GM23338 (cell line): Measurements from ENCODE around the gene CDKAL1. TPM values are rescaled to one million over a fixed set of nuclear protein-coding genes. Genes with fewer than 3 reads are reported as not detected.

Experiments used
- ATAC-seq: fragments of 200-7000 bp; cut with Tn5 transposase; 3 replicates; pipeline ENCODE4 v1.9.1; 2020
- DNase-seq: peaks from one replicate; pipeline ENCODE4 v3.0.0-alpha.2; 2015; ENCODE audit warnings: low spot score
- H2AFZ ChIP-seq: fragments of 200-600 bp; sonication (generic); 2 replicates; pipeline ENCODE4 v1.8.0; 2016; ENCODE audit warnings: antibody characterized with exemption, mild to moderate bottlenecking, moderate library complexity
- H3F3A ChIP-seq: fragments of 200-600 bp; sonication (generic); replicated peaks from 2 replicates; pipeline ENCODE4 v1.8.0; 2017; ENCODE audit warnings: antibody characterized with exemption, mixed run types, low read depth
- H3K27ac ChIP-seq: fragments of 200-600 bp; sonication (generic); 2 replicates; pipeline ENCODE4 v1.6.1; 2016; ENCODE audit warnings: low read depth
- H3K27me3 ChIP-seq: fragments of 200-600 bp; sonication (generic); 2 replicates; pipeline ENCODE4 v1.8.0; 2016; ENCODE audit warnings: mild to moderate bottlenecking, mixed run types, moderate library complexity; ENCODE audit not compliant: insufficient read depth
- H3K36me3 ChIP-seq: fragments of 200-600 bp; sonication (generic); 2 replicates; pipeline ENCODE4 v1.8.0; 2016; ENCODE audit warnings: mild to moderate bottlenecking; ENCODE audit not compliant: insufficient read depth
- H3K4me1 ChIP-seq: fragments of 200-600 bp; sonication (generic); 2 replicates; pipeline ENCODE4 v1.8.0; 2016; ENCODE audit warnings: mild to moderate bottlenecking, moderate library complexity; ENCODE audit not compliant: insufficient read depth
- H3K4me2 ChIP-seq: fragments of 200-600 bp; sonication (generic); 2 replicates; pipeline ENCODE4 v1.7.1; 2017; ENCODE audit warnings: mixed run types
- H3K4me3 ChIP-seq: fragments of 200-600 bp; sonication (generic); 2 replicates; pipeline ENCODE4 v1.6.1; 2016; ENCODE audit warnings: mixed run types
- H3K79me2 ChIP-seq: fragments of 200-600 bp; sonication (generic); replicated peaks from 2 replicates; pipeline ENCODE4 v1.8.0; 2017; ENCODE audit warnings: mild to moderate bottlenecking; ENCODE audit not compliant: insufficient read depth
- H3K9me2 ChIP-seq: fragments of 200-600 bp; sonication (generic); 2 replicates; pipeline ENCODE4 v1.8.0; 2017; ENCODE audit not compliant: insufficient read depth
- H4K20me1 ChIP-seq: fragments of 200-600 bp; sonication (generic); replicated peaks from 2 replicates; pipeline ENCODE4 v1.8.0; 2017; ENCODE audit warnings: mild to moderate bottlenecking; ENCODE audit not compliant: insufficient read depth
- H3K27ac Mint-ChIP-seq: 2 replicates; pipeline ENCODE4 v1.8.0; 2020; ENCODE audit warnings: inconsistent platforms, mild to moderate bottlenecking, moderate library complexity, mixed read lengths
- H3K27me3 Mint-ChIP-seq: 3 replicates; pipeline ENCODE4 v1.8.0; 2022; ENCODE audit warnings: low read depth, mild to moderate bottlenecking, moderate library complexity, mixed read lengths, inconsistent platforms; ENCODE audit not compliant: insufficient read depth, poor library complexity
- H3K36me3 Mint-ChIP-seq: 3 replicates; pipeline ENCODE4 v1.8.0; 2021; ENCODE audit warnings: low read depth, mild to moderate bottlenecking, inconsistent platforms, moderate library complexity, mixed read lengths
- H3K4me1 Mint-ChIP-seq: 3 replicates; pipeline ENCODE4 v1.8.0; 2020; ENCODE audit warnings: mild to moderate bottlenecking, inconsistent platforms, mixed read lengths
- H3K4me3 Mint-ChIP-seq: 3 replicates; pipeline ENCODE4 v1.8.0; 2021; ENCODE audit warnings: moderate library complexity, mild to moderate bottlenecking, inconsistent platforms, mixed read lengths
- H3K9me3 Mint-ChIP-seq: 3 replicates; pipeline ENCODE4 v1.8.0; 2020; ENCODE audit warnings: moderate library complexity, mild to moderate bottlenecking, inconsistent platforms, mixed read lengths
- EZH2 ChIP-seq: fragments of 200-600 bp; sonication (generic); IDR thresholded peaks from one replicate; pipeline ENCODE4 v1.8.0; 2017; ENCODE audit warnings: antibody characterized with exemption, mild to moderate bottlenecking, low read depth; ENCODE audit not compliant: unreplicated experiment
- EZH2phosphoT487 ChIP-seq: fragments of 200-600 bp; sonication (generic); IDR thresholded peaks from one replicate; pipeline ENCODE4 v1.8.1; 2018; ENCODE audit warnings: antibody characterized with exemption; ENCODE audit not compliant: unreplicated experiment
- JUNB ChIP-seq: IDR thresholded peaks from one replicate; pipeline ENCODE4 v1.6.1; 2016; ENCODE audit warnings: antibody characterized with exemption; ENCODE audit not compliant: unreplicated experiment
- NANOG ChIP-seq: IDR thresholded peaks from 2 replicates; pipeline ENCODE4 v1.6.1; 2016; ENCODE audit warnings: antibody characterized with exemption, borderline replicate concordance
- ZNF114 ChIP-seq: fragments of 250-450 bp; sonication (Bioruptor Pico); IDR thresholded peaks from 2 replicates; pipeline ENCODE4 v1.5.0; 2020; ENCODE audit warnings: mild to moderate bottlenecking, moderate library complexity
- ZNF331 ChIP-seq: fragments of 250-450 bp; sonication (Bioruptor Pico); IDR thresholded peaks from 2 replicates; pipeline ENCODE4 v1.5.0; 2020; ENCODE audit warnings: low read depth, mild to moderate bottlenecking, moderate library complexity
- polyA plus RNA-seq: library from polyadenylated mRNA; unstranded; fragments of >200 nt; fragmentation: Nextera tagmentation; extraction: Ambion mirVana; gene quantifications from 2 replicates; pipeline ENCODE4 v1.2.1, GENCODE V29; 2016
- total RNA-seq: library from RNA; depleted of rRNA; stranded (reverse); fragments of >200 nt; shearing (Covaris generic); gene quantifications from 2 replicates; pipeline ENCODE4 v1.2.3, GENCODE V29; 2014
- TF ChIP-seq, protein P1 (sequence below): fragments of 250-450 bp; sonication (Bioruptor Pico); IDR thresholded peaks from 2 replicates; pipeline ENCODE4 v1.5.0; 2020; ENCODE audit warnings: mild to moderate bottlenecking, moderate library complexity
- TF ChIP-seq, protein P2 (sequence below), 2 experiments: fragments of 200-600 bp in 1 of 2; sonication (generic) in 1 of 2; conservative IDR thresholded peaks; 2 replicates each; pipeline versions ENCODE4 v1.5.1 to v1.6.1; 2016 to 2017; ENCODE audit warnings: antibody characterized with exemption in 2 of 2, low read depth in 2 of 2, mild to moderate bottlenecking in 2 of 2, moderate library complexity in 1 of 2
- TF ChIP-seq, protein P3 (sequence below): IDR thresholded peaks from 2 replicates; pipeline ENCODE4 v1.6.1; 2016; ENCODE audit warnings: antibody characterized with exemption

CDKAL1 gene
- total and polyA plus RNA-seq, 2 experiments from 2014 or later, result 17.8 to 35.0 TPM

DNA sequence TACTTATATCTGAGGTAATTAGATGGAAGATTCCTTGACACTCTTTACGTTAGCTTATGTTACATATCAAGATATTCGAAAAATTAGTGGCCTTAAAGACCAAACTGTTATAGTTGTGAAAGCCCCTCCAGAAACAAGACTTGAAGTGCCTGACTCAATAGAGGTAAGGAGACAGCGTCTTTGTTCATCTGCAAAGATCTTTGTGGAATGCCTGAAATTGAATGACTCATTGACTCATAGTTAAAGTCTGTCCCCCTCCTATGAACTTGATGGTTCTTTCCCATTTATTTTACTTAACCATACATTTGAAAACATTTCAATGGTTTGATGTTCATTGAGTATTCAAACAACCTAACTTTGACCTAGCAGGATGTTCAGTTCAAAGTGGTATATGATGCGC, 47.6 kb upstream of the CDKAL1 start (continued):
- TF ChIP-seq, protein P1, sequence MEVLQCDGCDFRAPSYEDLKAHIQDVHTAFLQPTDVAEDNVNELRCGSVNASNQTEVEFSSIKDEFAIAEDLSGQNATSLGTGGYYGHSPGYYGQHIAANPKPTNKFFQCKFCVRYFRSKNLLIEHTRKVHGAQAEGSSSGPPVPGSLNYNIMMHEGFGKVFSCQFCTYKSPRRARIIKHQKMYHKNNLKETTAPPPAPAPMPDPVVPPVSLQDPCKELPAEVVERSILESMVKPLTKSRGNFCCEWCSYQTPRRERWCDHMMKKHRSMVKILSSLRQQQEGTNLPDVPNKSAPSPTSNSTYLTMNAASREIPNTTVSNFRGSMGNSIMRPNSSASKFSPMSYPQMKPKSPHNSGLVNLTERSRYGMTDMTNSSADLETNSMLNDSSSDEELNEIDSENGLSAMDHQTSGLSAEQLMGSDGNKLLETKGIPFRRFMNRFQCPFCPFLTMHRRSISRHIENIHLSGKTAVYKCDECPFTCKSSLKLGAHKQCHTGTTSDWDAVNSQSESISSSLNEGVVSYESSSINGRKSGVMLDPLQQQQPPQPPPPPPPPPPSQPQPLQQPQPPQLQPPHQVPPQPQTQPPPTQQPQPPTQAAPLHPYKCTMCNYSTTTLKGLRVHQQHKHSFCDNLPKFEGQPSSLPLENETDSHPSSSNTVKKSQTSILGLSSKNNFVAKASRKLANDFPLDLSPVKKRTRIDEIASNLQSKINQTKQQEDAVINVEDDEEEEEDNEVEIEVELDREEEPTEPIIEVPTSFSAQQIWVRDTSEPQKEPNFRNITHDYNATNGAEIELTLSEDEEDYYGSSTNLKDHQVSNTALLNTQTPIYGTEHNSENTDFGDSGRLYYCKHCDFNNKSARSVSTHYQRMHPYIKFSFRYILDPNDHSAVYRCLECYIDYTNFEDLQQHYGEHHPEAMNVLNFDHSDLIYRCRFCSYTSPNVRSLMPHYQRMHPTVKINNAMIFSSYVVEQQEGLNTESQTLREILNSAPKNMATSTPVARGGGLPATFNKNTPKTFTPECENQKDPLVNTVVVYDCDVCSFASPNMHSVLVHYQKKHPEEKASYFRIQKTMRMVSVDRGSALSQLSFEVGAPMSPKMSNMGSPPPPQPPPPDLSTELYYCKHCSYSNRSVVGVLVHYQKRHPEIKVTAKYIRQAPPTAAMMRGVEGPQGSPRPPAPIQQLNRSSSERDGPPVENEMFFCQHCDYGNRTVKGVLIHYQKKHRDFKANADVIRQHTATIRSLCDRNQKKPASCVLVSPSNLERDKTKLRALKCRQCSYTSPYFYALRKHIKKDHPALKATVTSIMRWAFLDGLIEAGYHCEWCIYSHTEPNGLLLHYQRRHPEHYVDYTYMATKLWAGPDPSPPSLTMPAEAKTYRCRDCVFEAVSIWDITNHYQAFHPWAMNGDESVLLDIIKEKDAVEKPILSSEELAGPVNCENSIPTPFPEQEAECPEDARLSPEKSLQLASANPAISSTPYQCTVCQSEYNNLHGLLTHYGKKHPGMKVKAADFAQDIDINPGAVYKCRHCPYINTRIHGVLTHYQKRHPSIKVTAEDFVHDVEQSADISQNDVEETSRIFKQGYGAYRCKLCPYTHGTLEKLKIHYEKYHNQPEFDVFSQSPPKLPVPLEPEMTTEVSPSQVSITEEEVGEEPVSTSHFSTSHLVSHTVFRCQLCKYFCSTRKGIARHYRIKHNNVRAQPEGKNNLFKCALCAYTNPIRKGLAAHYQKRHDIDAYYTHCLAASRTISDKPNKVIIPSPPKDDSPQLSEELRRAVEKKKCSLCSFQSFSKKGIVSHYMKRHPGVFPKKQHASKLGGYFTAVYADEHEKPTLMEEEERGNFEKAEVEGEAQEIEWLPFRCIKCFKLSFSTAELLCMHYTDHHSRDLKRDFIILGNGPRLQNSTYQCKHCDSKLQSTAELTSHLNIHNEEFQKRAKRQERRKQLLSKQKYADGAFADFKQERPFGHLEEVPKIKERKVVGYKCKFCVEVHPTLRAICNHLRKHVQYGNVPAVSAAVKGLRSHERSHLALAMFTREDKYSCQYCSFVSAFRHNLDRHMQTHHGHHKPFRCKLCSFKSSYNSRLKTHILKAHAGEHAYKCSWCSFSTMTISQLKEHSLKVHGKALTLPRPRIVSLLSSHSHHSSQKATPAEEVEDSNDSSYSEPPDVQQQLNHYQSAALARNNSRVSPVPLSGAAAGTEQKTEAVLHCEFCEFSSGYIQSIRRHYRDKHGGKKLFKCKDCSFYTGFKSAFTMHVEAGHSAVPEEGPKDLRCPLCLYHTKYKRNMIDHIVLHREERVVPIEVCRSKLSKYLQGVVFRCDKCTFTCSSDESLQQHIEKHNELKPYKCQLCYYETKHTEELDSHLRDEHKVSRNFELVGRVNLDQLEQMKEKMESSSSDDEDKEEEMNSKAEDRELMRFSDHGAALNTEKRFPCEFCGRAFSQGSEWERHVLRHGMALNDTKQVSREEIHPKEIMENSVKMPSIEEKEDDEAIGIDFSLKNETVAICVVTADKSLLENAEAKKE (CRISPR knock-in tag), result no peak
- no peak for TF ChIP-seq ZNF114 (CRISPR knock-in tag)
- no peak for TF ChIP-seq NANOG

DNA sequence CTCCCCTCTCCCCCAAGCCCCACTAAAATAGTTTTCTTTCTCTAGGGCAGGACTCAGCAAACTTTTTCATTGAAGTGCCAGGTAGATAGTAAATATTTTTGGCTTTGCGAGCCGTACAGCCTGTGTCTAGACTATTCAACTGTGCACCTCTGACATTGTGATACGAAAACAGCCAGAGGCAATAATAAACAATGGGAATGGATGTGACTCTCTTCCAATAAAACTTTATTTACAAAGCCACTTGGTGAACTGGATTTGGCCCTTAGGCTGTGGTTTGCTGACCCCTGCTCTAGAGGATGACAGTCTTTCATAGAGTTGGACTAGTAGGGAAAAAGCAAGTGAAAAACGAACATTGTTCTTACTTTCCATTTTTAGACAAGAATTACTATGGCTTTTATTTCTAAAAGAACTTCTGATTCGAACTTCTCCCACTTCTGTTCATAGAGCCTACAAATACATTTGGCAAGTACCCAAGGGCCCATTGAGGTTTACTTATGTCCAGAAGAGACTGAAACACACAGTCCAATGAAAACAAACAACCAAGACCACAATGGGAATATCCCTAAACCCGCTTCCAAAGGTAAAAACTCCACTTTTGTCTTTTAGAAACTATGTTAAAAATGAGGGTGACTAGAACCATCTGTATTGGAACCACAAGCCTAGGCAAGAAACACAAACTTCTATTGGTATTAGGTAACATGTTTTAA, 46.4 kb upstream of the CDKAL1 start:
- H3K36me3 Mint-ChIP-seq, result peaks cover 97% of the 10 kb centered on the region
- peaks cover 24% of the 10 kb centered on the region for H3K79me2 ChIP-seq
- H3K4me1 ChIP-seq, result peaks cover under 1% of the 10 kb centered on the region; the same call in 1 of the 2 replicates
- no peak overlapping the region for H2AFZ ChIP-seq
- peaks cover 6% of the 10 kb centered on the region for H3K27me3 Mint-ChIP-seq
- DNase-seq (no peak), ATAC-seq (no peak)
- H3K9me3 Mint-ChIP-seq, result no peaks in the 10 kb centered on the region
- no peak overlapping the region for H3K4me3 ChIP-seq
- H3F3A ChIP-seq, result no peaks in the 10 kb centered on the region; the same call in 1 of the 2 replicates
- H3K4me3 Mint-ChIP-seq, result no peak overlapping the region
- H3K4me2 ChIP-seq, result no peak overlapping the region
- H3K27me3 ChIP-seq, result no peaks in the 10 kb centered on the region
- H3K36me3 ChIP-seq, result peaks cover 41% of the 10 kb centered on the region
- no peaks in the 10 kb centered on the region for H3K9me2 ChIP-seq
- peaks cover 21% of the 10 kb centered on the region for H4K20me1 ChIP-seq
- no peak overlapping the region for H3K27ac Mint-ChIP-seq
- peaks cover 31% of the 10 kb centered on the region for H3K4me1 Mint-ChIP-seq
- no peak overlapping the region for H3K27ac ChIP-seq
- no peak for TF ChIP-seq ZNF331 (CRISPR knock-in tag)
- TF ChIP-seq, protein P2, sequence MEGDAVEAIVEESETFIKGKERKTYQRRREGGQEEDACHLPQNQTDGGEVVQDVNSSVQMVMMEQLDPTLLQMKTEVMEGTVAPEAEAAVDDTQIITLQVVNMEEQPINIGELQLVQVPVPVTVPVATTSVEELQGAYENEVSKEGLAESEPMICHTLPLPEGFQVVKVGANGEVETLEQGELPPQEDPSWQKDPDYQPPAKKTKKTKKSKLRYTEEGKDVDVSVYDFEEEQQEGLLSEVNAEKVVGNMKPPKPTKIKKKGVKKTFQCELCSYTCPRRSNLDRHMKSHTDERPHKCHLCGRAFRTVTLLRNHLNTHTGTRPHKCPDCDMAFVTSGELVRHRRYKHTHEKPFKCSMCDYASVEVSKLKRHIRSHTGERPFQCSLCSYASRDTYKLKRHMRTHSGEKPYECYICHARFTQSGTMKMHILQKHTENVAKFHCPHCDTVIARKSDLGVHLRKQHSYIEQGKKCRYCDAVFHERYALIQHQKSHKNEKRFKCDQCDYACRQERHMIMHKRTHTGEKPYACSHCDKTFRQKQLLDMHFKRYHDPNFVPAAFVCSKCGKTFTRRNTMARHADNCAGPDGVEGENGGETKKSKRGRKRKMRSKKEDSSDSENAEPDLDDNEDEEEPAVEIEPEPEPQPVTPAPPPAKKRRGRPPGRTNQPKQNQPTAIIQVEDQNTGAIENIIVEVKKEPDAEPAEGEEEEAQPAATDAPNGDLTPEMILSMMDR (conservative IDR thresholded peaks at IDR 0.05; ENCODE audit: low read depth in 2 of 2), result no peak
- TF ChIP-seq JUNB, result no peak
- TF ChIP-seq, protein P3, sequence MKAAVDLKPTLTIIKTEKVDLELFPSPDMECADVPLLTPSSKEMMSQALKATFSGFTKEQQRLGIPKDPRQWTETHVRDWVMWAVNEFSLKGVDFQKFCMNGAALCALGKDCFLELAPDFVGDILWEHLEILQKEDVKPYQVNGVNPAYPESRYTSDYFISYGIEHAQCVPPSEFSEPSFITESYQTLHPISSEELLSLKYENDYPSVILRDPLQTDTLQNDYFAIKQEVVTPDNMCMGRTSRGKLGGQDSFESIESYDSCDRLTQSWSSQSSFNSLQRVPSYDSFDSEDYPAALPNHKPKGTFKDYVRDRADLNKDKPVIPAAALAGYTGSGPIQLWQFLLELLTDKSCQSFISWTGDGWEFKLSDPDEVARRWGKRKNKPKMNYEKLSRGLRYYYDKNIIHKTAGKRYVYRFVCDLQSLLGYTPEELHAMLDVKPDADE, result no peak
- TF ChIP-seq EZH2, result no peak
- TF ChIP-seq NANOG, result no peak
- TF ChIP-seq EZH2phosphoT487, result no peak
- TF ChIP-seq ZNF114 (CRISPR knock-in tag), result no peak
